HG03066 (cell line): ENCODE data around the gene ACOXL.

Experiments
- ATAC-seq: cut with Tn5 transposase; IDR thresholded peaks from one replicate; pipeline ENCODE4 v1.9.1; 2021; ENCODE audit warnings: low read depth; ENCODE audit not compliant: unreplicated experiment

Gene ACOXL

DNA sequence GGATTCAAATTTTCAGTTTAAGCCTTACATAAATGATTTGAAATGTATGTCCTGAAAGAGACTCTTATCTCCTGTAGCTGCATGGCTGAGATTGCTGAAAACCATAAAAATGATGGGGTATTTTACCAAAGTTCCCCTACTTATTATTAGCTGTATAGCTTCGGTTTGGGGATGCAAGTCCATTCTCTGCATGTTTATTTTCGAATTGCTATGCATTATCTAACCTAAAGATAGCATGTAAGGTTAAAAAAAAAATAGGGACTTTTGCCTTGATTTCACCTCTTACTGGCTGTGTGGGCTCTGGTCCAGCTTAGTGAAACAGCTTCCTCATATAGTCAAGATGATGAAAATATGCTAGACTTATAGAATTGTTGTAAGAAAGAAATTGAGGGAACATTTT, 14.0 kb upstream of the ACOXL start:
- no peak for ATAC-seq

DNA sequence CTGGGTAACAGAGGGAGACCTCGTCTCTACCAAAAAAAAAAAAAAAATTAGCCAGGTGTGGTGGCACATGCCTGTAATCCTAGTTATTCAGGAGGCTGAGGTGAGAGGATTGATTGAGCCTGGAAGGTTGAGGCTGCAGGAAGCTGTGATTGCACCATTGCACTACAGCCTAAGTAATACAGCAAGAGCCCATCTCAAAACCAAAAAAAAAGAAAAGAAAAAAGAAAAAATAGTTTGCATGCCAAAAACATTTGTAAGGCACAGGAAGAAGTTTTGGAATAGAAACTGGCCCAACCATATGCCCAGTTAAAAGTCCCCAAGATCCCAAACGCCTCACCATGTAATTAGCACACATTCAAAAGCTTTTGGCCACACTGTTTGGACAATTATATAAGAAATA, 13.4 kb upstream of the ACOXL start:
- no peak for ATAC-seq

GRCh38 chr2:110720547-110720946, 11.8 kb upstream of the ACOXL start:
- ATAC-seq: no peak

GRCh38 chr2:110724820-110725219, 7.6 kb upstream of the ACOXL start:
- ATAC-seq: no peak

DNA sequence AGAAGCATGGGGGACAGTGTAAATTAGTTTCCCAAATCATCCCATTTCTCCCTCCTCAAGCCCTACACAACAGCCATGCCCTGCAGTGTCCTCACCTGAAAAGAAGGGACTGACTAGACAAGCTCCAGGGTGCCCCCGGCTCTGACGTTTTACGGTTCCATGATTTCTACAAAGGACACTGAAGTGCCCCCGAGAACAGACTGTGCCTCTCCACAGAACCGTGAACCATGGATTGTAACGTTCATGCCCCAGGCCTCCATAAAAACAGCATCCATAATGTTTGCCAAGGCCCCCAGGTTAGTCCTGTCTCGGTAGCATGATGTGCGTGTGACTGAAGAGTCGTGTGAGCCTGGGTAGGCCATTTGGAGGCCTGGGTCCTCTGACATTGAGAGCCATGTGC, 7.0 kb upstream of the ACOXL start:
- ATAC-seq: no peak

GRCh38 chr2:110725859-110726258, 6.5 kb upstream of the ACOXL start:
- no peak for ATAC-seq

DNA sequence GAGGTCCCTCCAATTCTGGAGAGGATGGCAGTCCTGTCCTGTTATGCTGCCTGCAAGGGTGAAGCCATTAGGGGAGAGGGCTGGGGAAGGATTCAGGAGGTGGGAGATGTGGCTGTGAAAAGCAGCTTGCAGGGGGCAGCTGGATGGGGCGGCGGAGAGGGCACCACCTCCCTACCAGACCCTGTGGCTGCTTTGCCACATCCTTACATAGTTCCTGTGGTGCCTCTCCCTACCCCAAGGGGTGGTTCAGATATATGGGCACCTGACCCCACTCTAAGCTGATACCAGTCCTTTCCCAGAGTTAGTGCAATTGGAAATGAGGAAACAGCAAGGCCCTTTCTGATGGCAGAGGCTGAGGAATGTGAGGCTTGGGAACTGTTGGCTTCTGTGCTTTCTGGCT, 6.1 kb upstream of the ACOXL start:
- ATAC-seq: no peak

DNA sequence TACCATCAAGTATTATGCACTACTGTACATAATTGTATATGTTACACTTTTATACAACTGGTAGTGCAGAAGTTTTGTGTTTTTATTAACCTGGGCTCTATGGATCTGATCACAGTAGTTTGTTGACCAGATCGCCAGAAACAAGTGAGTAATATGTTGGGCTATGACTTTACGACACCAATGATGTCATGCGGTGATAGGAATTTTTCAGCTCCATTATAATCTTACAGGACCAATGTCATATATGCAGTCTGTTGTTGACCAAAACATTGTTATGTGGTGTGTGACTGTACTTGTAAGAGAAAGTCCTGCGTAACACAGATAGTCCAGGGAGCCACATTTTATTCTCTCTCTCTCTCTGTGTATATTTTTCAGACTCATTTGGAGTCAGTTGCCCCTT, 4.5 kb upstream of the ACOXL start:
- ATAC-seq: no peak

- ATAC-seq: no peak
Observed at GRCh38 chr2:110729106-110729505, 3.3 kb upstream of the ACOXL start.

- no peak for ATAC-seq
Observed at GRCh38 chr2:110731064-110731463, 1.3 kb upstream of the ACOXL start.

DNA sequence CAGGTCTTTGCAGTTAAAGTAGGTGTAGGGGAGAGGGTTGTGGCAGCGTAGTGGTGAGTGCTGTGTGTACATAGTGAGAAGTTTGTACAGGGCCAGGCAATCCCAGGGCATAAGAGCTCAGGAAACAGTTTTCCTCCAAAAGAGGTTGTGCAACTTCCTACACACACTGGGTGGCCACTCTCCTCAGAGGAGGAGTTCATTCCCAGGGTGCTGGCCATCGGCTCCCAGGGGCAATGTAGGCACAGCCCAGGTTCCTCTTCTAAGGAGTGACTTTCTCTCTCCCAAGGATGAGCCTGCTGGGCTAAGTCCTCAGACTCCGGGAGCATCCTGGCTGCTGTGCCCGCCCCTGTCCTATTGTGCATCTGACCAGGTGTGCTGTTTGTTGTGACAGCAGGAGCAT, 3.0 kb downstream of the ACOXL start:
- ATAC-seq: no peak

GRCh38 chr2:110737783-110738182, 5.4 kb downstream of the ACOXL start:
- no peak for ATAC-seq

DNA sequence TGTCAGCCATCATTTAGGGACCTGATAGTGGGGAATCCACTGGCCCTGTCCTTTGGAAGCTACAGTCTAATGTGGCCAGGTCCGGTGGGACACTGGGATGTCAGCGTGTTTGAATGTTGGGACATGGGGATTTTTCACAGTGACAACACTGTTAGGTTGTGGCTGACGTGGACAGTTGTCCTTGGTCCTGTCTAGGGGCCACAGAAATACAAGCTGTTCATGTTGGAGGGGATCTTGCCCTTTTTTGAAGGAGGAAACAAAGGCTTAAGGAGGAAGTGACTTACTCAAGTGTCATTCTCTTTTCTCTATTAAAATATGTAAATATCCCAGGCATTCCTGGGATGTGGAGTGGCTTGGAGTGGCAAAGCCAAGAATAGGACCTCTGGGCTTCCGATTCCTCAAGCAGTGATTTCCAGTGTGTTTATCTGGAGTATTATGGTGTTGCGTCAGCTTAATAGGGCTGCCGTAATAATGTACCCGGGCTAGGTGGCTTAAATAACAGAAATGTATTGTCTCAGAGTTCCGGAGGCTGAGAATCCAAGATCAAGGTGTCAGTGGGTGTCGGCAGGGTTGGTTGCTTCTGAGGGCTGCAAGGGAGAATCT, 8.5 kb downstream of the ACOXL start:
- no peak for ATAC-seq

DNA sequence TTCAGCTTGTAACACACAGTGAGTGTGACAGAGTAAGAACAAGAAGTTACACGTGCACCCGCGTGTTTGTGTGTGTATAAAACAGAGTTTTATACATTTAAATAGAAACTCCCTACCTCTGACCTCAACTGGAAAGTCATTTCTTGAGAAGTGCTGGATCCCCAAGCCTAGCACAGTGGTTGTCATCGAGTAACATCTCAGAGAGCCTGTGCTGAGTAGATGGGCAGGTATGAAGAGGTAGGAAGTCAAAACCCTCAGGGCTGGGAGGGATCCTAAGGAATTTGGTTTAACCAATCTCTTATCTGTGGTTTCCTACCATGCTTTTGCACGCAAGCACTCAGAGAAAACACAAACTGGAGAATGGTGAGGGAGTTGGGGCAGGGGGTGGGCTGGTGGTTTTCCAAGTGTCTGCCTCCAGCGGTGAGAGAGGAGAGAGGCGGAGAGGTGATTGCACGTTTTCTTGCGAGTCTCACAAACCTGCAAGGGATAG, 9.2 kb downstream of the ACOXL start:
- ATAC-seq: no peak

GRCh38 chr2:110742412-110742811, 10.0 kb downstream of the ACOXL start:
- ATAC-seq: no peak

- ATAC-seq: no peak
Observed at GRCh38 chr2:110743600-110743999, 11.2 kb downstream of the ACOXL start.

DNA sequence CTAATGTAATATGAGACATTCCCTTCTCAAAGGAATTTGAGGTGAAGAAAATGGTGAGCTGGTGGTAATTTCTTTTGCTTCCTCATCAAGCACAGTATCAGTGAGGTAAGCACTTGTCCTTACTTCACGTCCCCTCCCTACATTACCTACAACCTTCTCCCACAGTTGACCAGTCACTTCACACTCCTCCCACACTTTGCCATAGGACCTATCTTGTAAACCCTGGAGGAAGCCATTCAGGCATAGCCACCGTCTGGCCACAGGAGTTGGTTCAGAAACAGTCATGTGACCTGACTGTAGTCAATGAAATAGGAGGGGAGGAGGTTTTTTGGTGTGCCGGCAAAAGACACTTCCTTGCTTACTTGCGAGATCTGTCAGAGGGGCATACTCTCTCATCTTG, 12.1 kb downstream of the ACOXL start:
- ATAC-seq: no peak

DNA sequence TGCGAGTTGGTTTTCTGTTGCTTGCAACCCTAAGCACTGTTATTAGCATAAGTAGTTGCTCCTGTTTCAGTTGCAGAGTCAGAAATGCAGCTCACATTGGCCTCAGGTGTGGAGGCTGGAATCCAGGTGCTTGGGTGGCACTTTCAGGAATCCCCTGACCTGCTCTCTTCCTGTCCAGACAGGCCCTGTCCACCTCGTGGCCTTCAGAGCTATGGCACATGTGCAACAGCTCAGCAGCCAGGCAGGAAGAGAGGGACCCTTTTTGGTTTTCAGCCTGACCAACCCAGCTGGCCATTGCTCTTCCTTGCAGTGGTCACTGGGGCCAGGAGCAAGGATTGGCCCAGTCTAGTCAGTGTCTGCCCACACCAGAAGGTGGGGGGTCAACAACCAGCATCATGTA, 12.7 kb downstream of the ACOXL start:
- no peak for ATAC-seq

GRCh38 chr2:110746586-110747521, 14.5 kb downstream of the ACOXL start:
- no peak for ATAC-seq

GRCh38 chr2:110747522-110748488, 15.4 kb downstream of the ACOXL start:
- no peak for ATAC-seq

GRCh38 chr2:110748489-110748867, 16.1 kb downstream of the ACOXL start:
- peak; percentile 93 for ATAC-seq
